Tibial nerve (tissue), 4 donors: ENCODE data around the gene WT1. TPM values are rescaled to one million over a fixed set of nuclear protein-coding genes. Genes with fewer than 3 reads are reported as not detected.

Experiments
- DNase-seq, 2 donors: peaks; one replicate each; pipeline ENCODE4 v3.0.0-alpha.2; 2019; ENCODE audit warnings: low spot score in 2 of 2
- H3K27ac ChIP-seq, 4 donors: fragments of 200-600 bp; sonication (generic) in 3 of 4; one replicate each; pipeline ENCODE4 v1.5.1; 2017 to 2019; ENCODE audit warnings: mild to moderate bottlenecking in 1 of 4
- H3K27me3 ChIP-seq, 2 donors: fragments of 200-600 bp; sonication (generic) in 1 of 2; one replicate each; pipeline versions ENCODE4 v1.5.1 to v1.6.0; 2017 to 2019
- H3K36me3 ChIP-seq, 3 donors: fragments of 200-600 bp; sonication (generic); one replicate each; pipeline ENCODE4 v1.5.1; 2018 to 2019
- H3K4me1 ChIP-seq, 4 donors: fragments of 200-600 bp; sonication (generic) in 3 of 4; one replicate each; pipeline ENCODE4 v1.5.1; 2017 to 2019
- H3K4me3 ChIP-seq, 4 donors: fragments of 200-600 bp; sonication (generic) in 3 of 4; one replicate each; pipeline ENCODE4 v1.5.1; 2017 to 2019; ENCODE audit warnings: mild to moderate bottlenecking in 1 of 4, moderate library complexity in 1 of 4
- H3K9me3 ChIP-seq, 4 donors: fragments of 200-600 bp; sonication (generic) in 3 of 4; one replicate each; pipeline ENCODE4 v1.5.1; 2017 to 2019
- EP300 ChIP-seq, 2 donors: sonication (generic); formaldehyde crosslinking; IDR thresholded peaks; one replicate each; pipeline ENCODE4 v1.6.1; 2017; ENCODE audit warnings: antibody characterized with exemption in 2 of 2, mild to moderate bottlenecking in 1 of 2
- POLR2A ChIP-seq, 2 donors: fragments of 450-650 bp; IDR thresholded peaks; one replicate each; pipeline ENCODE4 v1.6.1; 2017; ENCODE audit warnings: antibody characterized with exemption in 2 of 2, mild to moderate bottlenecking in 2 of 2, moderate library complexity in 2 of 2
- WGBS, 2 donors: methylation state at CpG; one replicate each; pipeline ENCODE4 v1.1.5; 2018; 5-methylcytosine and 5-hydroxymethylcytosine counted together
- total RNA-seq, 4 donors: library from RNA; depleted of rRNA; stranded (reverse); fragments of >200 nt; gene quantifications; one replicate each; pipeline ENCODE4 v1.1.0, GENCODE V29; 2016
- TF ChIP-seq, protein P1 (sequence below), 5 experiments: fragments of 200-600 bp in 3 of 5; fragments of 450-650 bp in 2 of 5; sonication (generic) in 3 of 5; IDR thresholded peaks; one replicate each; pipeline ENCODE4 v1.5.1; 2016 to 2019; ENCODE audit warnings: antibody characterized with exemption in 5 of 5, mild to moderate bottlenecking in 3 of 5, moderate library complexity in 2 of 5

WT1 gene
- total RNA-seq, 4 donors from 2014 or later = not detected

DNA sequence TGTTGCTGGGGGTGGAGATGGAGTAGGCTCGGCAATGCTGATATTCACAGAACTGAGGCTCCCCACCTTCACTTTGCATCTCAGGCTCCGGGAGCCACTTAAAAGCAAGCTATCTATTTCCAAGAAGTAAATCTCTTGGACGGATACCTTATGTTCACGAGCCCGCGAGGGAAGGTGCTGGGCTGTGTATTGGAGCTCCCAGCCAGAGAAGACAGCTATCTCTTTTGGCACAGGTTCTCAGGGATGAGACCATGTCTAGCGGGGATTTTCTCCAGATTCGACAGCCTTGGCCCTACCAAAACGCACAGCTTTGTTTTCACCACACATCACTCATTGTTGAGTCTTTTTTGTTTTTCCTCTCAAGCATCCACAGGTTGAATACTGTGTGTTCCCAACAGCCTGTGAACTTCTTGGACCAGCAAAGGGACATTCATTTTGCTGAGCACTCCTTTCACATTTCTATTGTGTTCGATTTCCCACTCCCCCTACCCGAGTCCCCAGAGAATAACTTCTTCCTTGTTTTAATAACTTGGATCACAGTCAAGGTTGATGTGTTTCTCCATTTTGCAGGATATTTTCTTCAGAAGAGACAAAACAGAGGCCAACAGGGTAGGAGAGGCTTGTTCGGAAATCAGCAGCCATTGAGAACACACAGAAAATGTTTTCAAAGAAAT, 23.3 kb downstream of the WT1 start:
- 78 to 82% methylated on average over 12 of the region's 12 CpGs for whole genome bisulfite sequencing, 2 donors

DNA sequence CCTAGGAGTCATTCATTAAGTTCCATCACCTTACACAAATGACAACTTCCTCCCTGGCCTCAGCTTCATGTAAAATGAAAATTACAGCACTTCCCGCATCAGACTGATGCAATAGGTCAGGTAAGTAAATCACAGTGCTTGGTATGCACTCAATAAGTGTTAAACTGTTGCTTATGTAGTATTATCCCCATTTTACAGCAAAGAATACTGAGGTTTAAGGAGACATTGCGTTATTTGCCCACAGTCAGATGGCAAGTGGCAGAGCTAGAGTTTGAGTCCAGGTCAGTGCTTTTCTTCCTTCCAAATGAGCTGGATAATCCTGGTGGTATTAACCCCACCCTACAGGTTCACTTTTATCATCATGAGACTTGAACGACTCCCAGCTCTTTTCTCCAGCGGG, 29.7 kb downstream of the WT1 start:
- H3K4me3 ChIP-seq = no peak overlapping the region
- no peak overlapping the region for H3K27ac ChIP-seq
- no peak for DNase-seq
- TF ChIP-seq, protein P1, sequence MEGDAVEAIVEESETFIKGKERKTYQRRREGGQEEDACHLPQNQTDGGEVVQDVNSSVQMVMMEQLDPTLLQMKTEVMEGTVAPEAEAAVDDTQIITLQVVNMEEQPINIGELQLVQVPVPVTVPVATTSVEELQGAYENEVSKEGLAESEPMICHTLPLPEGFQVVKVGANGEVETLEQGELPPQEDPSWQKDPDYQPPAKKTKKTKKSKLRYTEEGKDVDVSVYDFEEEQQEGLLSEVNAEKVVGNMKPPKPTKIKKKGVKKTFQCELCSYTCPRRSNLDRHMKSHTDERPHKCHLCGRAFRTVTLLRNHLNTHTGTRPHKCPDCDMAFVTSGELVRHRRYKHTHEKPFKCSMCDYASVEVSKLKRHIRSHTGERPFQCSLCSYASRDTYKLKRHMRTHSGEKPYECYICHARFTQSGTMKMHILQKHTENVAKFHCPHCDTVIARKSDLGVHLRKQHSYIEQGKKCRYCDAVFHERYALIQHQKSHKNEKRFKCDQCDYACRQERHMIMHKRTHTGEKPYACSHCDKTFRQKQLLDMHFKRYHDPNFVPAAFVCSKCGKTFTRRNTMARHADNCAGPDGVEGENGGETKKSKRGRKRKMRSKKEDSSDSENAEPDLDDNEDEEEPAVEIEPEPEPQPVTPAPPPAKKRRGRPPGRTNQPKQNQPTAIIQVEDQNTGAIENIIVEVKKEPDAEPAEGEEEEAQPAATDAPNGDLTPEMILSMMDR (IDR thresholded peaks at IDR 0.05) = no peak
- TF ChIP-seq EP300 (IDR thresholded peaks at IDR 0.05) (no peak), POLR2A (IDR thresholded peaks at IDR 0.05) (no peak)
- H3K4me1 ChIP-seq = no peaks in the 10 kb centered on the region
- H3K36me3 ChIP-seq = no peaks in the 10 kb centered on the region
- 80% methylated on average over 4 of the region's 4 CpGs for WGBS, 2 donors
- H3K9me3 ChIP-seq = no peaks in the 10 kb centered on the region
- H3K27me3 ChIP-seq = peaks cover 0 to 20% of the 10 kb centered on the region in 2 donors

More for the DNA sequence above, 23.3 kb downstream of the WT1 start:
- Histone ChIP-seq H3K27ac (no peak overlapping the region), H3K4me3 (no peak overlapping the region), H3K36me3 (no peaks in the 10 kb centered on the region), H3K4me1 (no peaks in the 10 kb centered on the region), H3K9me3 (no peaks in the 10 kb centered on the region), H3K27me3 (peaks cover 0 to 21% of the 10 kb centered on the region in 2 donors)
- TF ChIP-seq, protein P1 (IDR thresholded peaks at IDR 0.05) = no peak
- no peak for TF ChIP-seq POLR2A (IDR thresholded peaks at IDR 0.05)
- no peak for TF ChIP-seq EP300 (IDR thresholded peaks at IDR 0.05)
- no peak for DNase-seq

DNA sequence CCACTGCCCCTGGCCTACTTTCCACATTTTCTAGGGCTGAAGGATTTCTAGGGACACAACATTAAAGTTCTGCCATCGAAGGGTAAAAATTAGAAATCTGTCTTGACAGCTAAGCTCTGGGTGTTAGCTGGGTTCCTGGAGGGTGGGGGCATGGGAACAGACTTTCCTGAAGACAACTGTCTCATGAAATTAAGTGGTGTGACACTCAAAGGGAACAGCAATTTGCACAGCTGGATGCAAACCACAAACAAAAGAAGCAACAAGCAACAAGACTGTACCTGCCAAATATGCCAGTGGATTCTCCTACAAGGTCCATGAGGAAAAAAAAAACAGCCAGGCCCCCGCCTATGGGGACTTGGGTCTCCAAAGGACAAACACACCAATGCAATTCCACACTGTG, 32.5 kb downstream of the WT1 start:
- no peaks in the 10 kb centered on the region for H3K9me3 ChIP-seq
- no peak overlapping the region for H3K27ac ChIP-seq
- 60 to 74% methylated on average over 2 of the region's 2 CpGs for WGBS, 2 donors

DNA sequence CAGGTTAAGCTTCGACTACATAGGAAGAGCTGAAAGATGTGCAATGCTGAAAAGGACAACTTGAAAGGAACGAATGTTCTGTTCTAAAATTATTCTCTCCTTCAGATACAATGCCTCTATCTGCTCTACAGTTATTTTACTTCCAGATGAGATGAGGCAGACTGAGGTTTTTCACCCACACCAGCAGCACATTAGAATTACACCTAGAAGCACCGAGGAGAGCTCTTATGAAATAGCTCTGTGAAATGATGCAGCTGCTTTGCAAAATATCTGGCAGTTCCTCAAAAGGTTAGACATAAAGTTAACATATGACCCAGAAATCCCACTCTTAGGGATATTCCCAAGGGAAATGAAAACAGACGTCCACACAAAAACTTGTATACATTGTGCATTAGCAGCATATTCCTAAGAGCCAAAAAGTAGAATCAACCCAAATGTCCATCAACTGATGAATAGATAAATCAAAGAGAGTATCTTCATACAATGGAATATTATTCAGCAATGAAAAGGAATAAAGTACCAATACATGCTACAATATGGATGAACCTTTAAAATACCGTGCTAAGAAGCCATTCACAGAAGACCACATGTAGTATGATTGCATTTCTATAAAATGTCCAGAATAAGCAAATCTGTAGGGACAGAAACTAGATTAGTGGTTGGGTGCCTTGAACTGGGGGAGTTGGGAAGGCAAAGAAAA, 34.5 kb downstream of the WT1 start:
- TF ChIP-seq, protein P1 (IDR thresholded peaks at IDR 0.05) = no peak
- TF ChIP-seq EP300 (IDR thresholded peaks at IDR 0.05) = no peak
- TF ChIP-seq POLR2A (IDR thresholded peaks at IDR 0.05) = no peak
- H3K27me3 ChIP-seq = peaks cover 0 to 15% of the 10 kb centered on the region in 2 donors

More for the DNA sequence above, 32.5 kb downstream of the WT1 start:
- H3K4me3 ChIP-seq = no peak overlapping the region
- TF ChIP-seq, protein P1 (IDR thresholded peaks at IDR 0.05) = no peak
- TF ChIP-seq EP300 (IDR thresholded peaks at IDR 0.05) = no peak
- no peak for TF ChIP-seq POLR2A (IDR thresholded peaks at IDR 0.05)
- H3K4me1 ChIP-seq = no peaks in the 10 kb centered on the region
- no peaks in the 10 kb centered on the region for H3K36me3 ChIP-seq
- peaks cover 0 to 23% of the 10 kb centered on the region in 2 donors for H3K27me3 ChIP-seq
- no peak for DNase-seq

DNA sequence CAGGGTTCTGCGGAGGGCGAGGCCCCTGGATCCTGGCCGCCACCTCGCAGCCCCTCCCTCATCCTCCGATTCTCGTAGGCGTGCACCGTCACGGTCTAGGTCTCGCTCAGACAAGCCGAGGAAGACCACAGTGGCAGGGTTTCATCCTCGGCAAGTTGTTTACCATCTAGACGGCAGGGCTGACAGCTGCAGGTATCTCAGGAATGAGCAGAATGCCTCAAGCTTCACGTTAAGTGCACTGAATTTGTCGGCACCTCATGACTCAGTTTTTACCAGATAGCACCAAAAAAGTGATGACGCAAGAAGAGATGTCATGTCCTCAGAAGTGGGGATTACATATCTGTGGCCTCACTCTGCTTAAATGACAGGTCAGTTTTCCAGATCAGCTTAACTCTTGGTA, 35.1 kb downstream of the WT1 start:
- Histone ChIP-seq H3K4me1 (no peaks in the 10 kb centered on the region), H3K4me3 (no peak overlapping the region), H3K27ac (no peak overlapping the region), H3K9me3 (no peaks in the 10 kb centered on the region), H3K36me3 (no peaks in the 10 kb centered on the region), H3K27me3 (peaks cover 0 to 15% of the 10 kb centered on the region in 2 donors)
- WGBS, 2 donors = 21 to 22% methylated on average over 16 of the region's 16 CpGs
- TF ChIP-seq, protein P1 (IDR thresholded peaks at IDR 0.05) = no peak
- TF ChIP-seq EP300 (IDR thresholded peaks at IDR 0.05) (no peak), POLR2A (IDR thresholded peaks at IDR 0.05) (no peak)
- no peak for DNase-seq

More for the DNA sequence above, 34.5 kb downstream of the WT1 start:
- no peak for DNase-seq
- no peaks in the 10 kb centered on the region for H3K36me3 ChIP-seq
- H3K4me1 ChIP-seq = no peaks in the 10 kb centered on the region
- H3K27ac ChIP-seq = no peak overlapping the region
- H3K9me3 ChIP-seq = no peaks in the 10 kb centered on the region
- 70 to 76% methylated on average over 5 of the region's 5 CpGs for WGBS, 2 donors
- H3K4me3 ChIP-seq = no peak overlapping the region
